Ovary (tissue), 3 donors: Measurements from ENCODE around the gene KPNA6.

Experiments used
- EP300 ChIP-seq: sonication (generic); formaldehyde crosslinking; IDR thresholded peaks from one replicate; pipeline ENCODE4 v1.6.1; 2017; ENCODE audit warnings: antibody characterized with exemption
- POLR2A ChIP-seq: fragments of 450-650 bp; IDR thresholded peaks from one replicate; pipeline ENCODE4 v1.6.1; 2017; ENCODE audit warnings: antibody characterized with exemption, mild to moderate bottlenecking, moderate library complexity
- TF ChIP-seq, protein P1 (sequence below), 3 donors: fragments of 450-650 bp in 2 of 3; fragments of 200-600 bp in 1 of 3; IDR thresholded peaks; one replicate each; pipeline versions ENCODE4 v1.5.1 to v1.8.0; 2016 to 2022; ENCODE audit warnings: antibody characterized with exemption in 3 of 3, mild to moderate bottlenecking in 1 of 3
- donor health status: DM: no; HTN: no; CAD: no.

DNA sequence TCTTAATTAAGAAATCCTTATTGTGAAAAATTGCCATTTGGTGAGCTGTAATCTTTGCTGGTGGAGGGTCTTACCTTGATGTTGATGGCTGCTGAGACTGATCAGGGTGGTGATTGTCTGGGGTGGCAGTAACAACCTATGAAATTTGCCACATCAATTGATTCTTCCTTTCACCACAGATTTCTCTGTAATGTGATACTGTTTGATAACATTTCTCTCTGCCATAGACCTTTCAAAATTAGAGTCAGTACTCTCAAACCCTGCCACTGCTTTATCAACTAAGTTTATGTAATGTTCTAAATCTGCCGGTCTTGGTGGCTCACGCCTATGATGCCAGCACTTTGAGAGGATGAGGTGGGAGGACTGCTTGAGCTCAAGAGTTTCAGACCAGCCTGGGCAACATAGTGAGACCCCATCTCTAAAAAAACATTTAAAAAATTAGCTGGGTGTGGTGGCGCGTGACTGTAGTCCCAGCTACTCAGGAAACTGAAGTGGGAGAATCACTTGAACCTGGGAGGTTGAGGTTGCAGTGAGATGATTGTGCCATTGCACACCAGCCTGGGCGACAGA lies 5.0 kb downstream of the KPNA6 start:
- TF ChIP-seq, protein P1, sequence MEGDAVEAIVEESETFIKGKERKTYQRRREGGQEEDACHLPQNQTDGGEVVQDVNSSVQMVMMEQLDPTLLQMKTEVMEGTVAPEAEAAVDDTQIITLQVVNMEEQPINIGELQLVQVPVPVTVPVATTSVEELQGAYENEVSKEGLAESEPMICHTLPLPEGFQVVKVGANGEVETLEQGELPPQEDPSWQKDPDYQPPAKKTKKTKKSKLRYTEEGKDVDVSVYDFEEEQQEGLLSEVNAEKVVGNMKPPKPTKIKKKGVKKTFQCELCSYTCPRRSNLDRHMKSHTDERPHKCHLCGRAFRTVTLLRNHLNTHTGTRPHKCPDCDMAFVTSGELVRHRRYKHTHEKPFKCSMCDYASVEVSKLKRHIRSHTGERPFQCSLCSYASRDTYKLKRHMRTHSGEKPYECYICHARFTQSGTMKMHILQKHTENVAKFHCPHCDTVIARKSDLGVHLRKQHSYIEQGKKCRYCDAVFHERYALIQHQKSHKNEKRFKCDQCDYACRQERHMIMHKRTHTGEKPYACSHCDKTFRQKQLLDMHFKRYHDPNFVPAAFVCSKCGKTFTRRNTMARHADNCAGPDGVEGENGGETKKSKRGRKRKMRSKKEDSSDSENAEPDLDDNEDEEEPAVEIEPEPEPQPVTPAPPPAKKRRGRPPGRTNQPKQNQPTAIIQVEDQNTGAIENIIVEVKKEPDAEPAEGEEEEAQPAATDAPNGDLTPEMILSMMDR (IDR thresholded peaks at IDR 0.05): no peak
- TF ChIP-seq POLR2A: no peak
- TF ChIP-seq EP300: no peak
